ENCODE measurements around the gene GABRG2. TPM values are rescaled to one million over a fixed set of nuclear protein-coding genes. Genes with fewer than 3 reads are reported as not detected.

The GABRG2 gene
- total RNA-seq, 8 experiments from 2014 or later: 0.09 to 24.9 (median 12.2) TPM

GRCh38 chr5:162107591-162107990, 40.0 kb downstream of the GABRG2 start:
- H3K4me3 ChIP-seq: no peak overlapping the region
- H3K4me1 ChIP-seq (replicated peaks in 1 of 2): no peaks in the 10 kb centered on the region
- 0 to 100% (median 49%) methylated on average over 1 to 2 of the region's 2 CpGs; no CpG with 5 or more reads in 2 of the 10 experiments for WGBS, 10 experiments
- ATAC-seq (replicated peaks in 6 of 8): no peak
- no peak overlapping the region for H3K27ac ChIP-seq
- in situ Hi-C loops (cut with MboI; ENCODE audit: low pct_unique_long_range_greater_than_20kb in 2 of 9, low sequenced_read_pairs in 9 of 9, unreplicated experiment in 9 of 9): no loop called here

GRCh38 chr5:162119801-162120200, 52.2 kb downstream of the GABRG2 start:
- WGBS, 10 experiments: 0 to 100% (median 20%) methylated on average over 1 to 3 of the region's 3 CpGs; no CpG with 5 or more reads in 3 of the 10 experiments
- Histone ChIP-seq H3K27ac (no peak overlapping the region), H3K4me3 (no peak overlapping the region), H3K4me1 (replicated peaks in 1 of 2) (no peaks in the 10 kb centered on the region)
- in situ Hi-C loops (cut with MboI; ENCODE audit: low pct_unique_long_range_greater_than_20kb in 2 of 9, low sequenced_read_pairs in 9 of 9, unreplicated experiment in 9 of 9): no loop called here
- no peak for ATAC-seq (replicated peaks in 6 of 8)

GRCh38 chr5:162128117-162128516, 60.5 kb downstream of the GABRG2 start:
- Histone ChIP-seq H3K4me3 (no peak overlapping the region), H3K27ac (no peak overlapping the region), H3K4me1 (replicated peaks in 1 of 2) (no peaks in the 10 kb centered on the region)
- in situ Hi-C loops (cut with MboI; ENCODE audit: low pct_unique_long_range_greater_than_20kb in 2 of 9, low sequenced_read_pairs in 9 of 9, unreplicated experiment in 9 of 9): no loop called here
- ATAC-seq (replicated peaks in 6 of 8): peak in 1 of 8 experiments; percentile 68
- WGBS, 10 experiments: 0% methylated on average over 1 to 2 of the region's 2 CpGs; no CpG with 5 or more reads in 4 of the 10 experiments

- no peak overlapping the region for H3K27ac ChIP-seq
- no peak for ATAC-seq (replicated peaks in 6 of 8)
- in situ Hi-C loops (cut with MboI; ENCODE audit: low pct_unique_long_range_greater_than_20kb in 2 of 9, low sequenced_read_pairs in 9 of 9, unreplicated experiment in 9 of 9): no loop called here
- H3K4me3 ChIP-seq: no peak overlapping the region
- H3K4me1 ChIP-seq (replicated peaks in 1 of 2): no peaks in the 10 kb centered on the region
These were observed 64.8 kb downstream of the GABRG2 start for GRCh38 chr5:162132348-162132747.

- 9 to 100% (median 83%) methylated on average over 1 to 3 of the region's 3 CpGs; no CpG with 5 or more reads in 1 of the 10 experiments for WGBS, 10 experiments
- in situ Hi-C loops (cut with MboI; ENCODE audit: low pct_unique_long_range_greater_than_20kb in 2 of 9, low sequenced_read_pairs in 9 of 9, unreplicated experiment in 9 of 9): no loop called here
- Histone ChIP-seq H3K4me1 (replicated peaks in 1 of 2) (no peaks in the 10 kb centered on the region), H3K4me3 (no peak overlapping the region), H3K27ac (no peak overlapping the region)
- no peak for ATAC-seq (replicated peaks in 6 of 8)
These were observed 71.6 kb downstream of the GABRG2 start for GRCh38 chr5:162139190-162139589.

GRCh38 chr5:162154242-162154641, 86.7 kb downstream of the GABRG2 start:
- H3K4me1 ChIP-seq (replicated peaks in 1 of 2): no peaks in the 10 kb centered on the region
- ATAC-seq (replicated peaks in 6 of 8): no peak
- in situ Hi-C loops (cut with MboI; ENCODE audit: low pct_unique_long_range_greater_than_20kb in 2 of 9, low sequenced_read_pairs in 9 of 9, unreplicated experiment in 9 of 9): no loop called here
- 13 to 100% (median 100%) methylated on average over 1 of the region's 1 CpG; no CpG with 5 or more reads in 1 of the 10 experiments for WGBS, 10 experiments
- no peak overlapping the region for H3K27ac ChIP-seq
- no peak overlapping the region for H3K4me3 ChIP-seq

GRCh38 chr5:162160401-162160800, 92.8 kb downstream of the GABRG2 start:
- H3K4me3 ChIP-seq: no peak overlapping the region
- H3K4me1 ChIP-seq (replicated peaks in 1 of 2): no peaks in the 10 kb centered on the region
- H3K27ac ChIP-seq: no peak overlapping the region
- WGBS, 10 experiments: 0 to 82% (median 60%) methylated on average over 1 to 2 of the region's 2 CpGs; no CpG with 5 or more reads in 3 of the 10 experiments
- in situ Hi-C loops (cut with MboI; ENCODE audit: low pct_unique_long_range_greater_than_20kb in 2 of 9, low sequenced_read_pairs in 9 of 9, unreplicated experiment in 9 of 9): no loop called here
- ATAC-seq (replicated peaks in 6 of 8): no peak

- Histone ChIP-seq H3K27ac (no peak overlapping the region), H3K4me1 (replicated peaks in 1 of 2) (no peaks in the 10 kb centered on the region), H3K4me3 (no peak overlapping the region)
- ATAC-seq (replicated peaks in 6 of 8): no peak
- 0 to 83% (median 54%) methylated on average over 1 to 5 of the region's 6 CpGs for WGBS, 10 experiments
- in situ Hi-C loops (cut with MboI; ENCODE audit: low pct_unique_long_range_greater_than_20kb in 2 of 9, low sequenced_read_pairs in 9 of 9, unreplicated experiment in 9 of 9): no loop called here
These were observed 96.1 kb downstream of the GABRG2 start for GRCh38 chr5:162163663-162164062.

- Histone ChIP-seq H3K4me3 (no peak overlapping the region), H3K27ac (peak overlapping the region in 1 of 2 donors; percentile 56), H3K4me1 (replicated peaks in 1 of 2) (peaks cover 4 to 7% of the 10 kb centered on the region in 2 donors)
- 24 to 89% (median 75%) methylated on average over 3 to 6 of the region's 6 CpGs for WGBS, 10 experiments
- peak in 5 of 8 experiments; percentile 55 to 98 (median 84) for ATAC-seq (replicated peaks in 6 of 8)
- in situ Hi-C loops (cut with MboI; ENCODE audit: low pct_unique_long_range_greater_than_20kb in 2 of 9, low sequenced_read_pairs in 9 of 9, unreplicated experiment in 9 of 9): no loop called here
These were observed 106.9 kb downstream of the GABRG2 start for GRCh38 chr5:162174358-162174974.

- no peaks in the 10 kb centered on the region for H3K4me1 ChIP-seq (replicated peaks in 1 of 2)
- in situ Hi-C loops (cut with MboI; ENCODE audit: low pct_unique_long_range_greater_than_20kb in 2 of 9, low sequenced_read_pairs in 9 of 9, unreplicated experiment in 9 of 9): no loop called here
These were observed 119.8 kb downstream of the GABRG2 start for GRCh38 chr5:162187371-162187770.

GRCh38 chr5:162189719-162190118, 122.1 kb downstream of the GABRG2 start:
- no peak for ATAC-seq (replicated peaks in 6 of 8)
- H3K27ac ChIP-seq: no peak overlapping the region
- WGBS, 10 experiments: 0 to 100% (median 91%) methylated on average over 1 to 4 of the region's 5 CpGs; no CpG with 5 or more reads in 3 of the 10 experiments
- no peaks in the 10 kb centered on the region for H3K4me1 ChIP-seq (replicated peaks in 1 of 2)
- in situ Hi-C loops (cut with MboI; ENCODE audit: low pct_unique_long_range_greater_than_20kb in 2 of 9, low sequenced_read_pairs in 9 of 9, unreplicated experiment in 9 of 9): no loop called here
- H3K4me3 ChIP-seq: no peak overlapping the region

More at GRCh38 chr5:162187371-162187770, 119.8 kb downstream of the GABRG2 start:
- no peak overlapping the region for H3K27ac ChIP-seq
- 0 to 100% (median 47%) methylated on average over 1 of the region's 1 CpG; no CpG with 5 or more reads in 2 of the 10 experiments for WGBS, 10 experiments
- H3K4me3 ChIP-seq: no peak overlapping the region
- no peak for ATAC-seq (replicated peaks in 6 of 8)

- ATAC-seq (replicated peaks in 6 of 8): no peak
- 0 to 94% (median 70%) methylated on average over 1 to 6 of the region's 6 CpGs; no CpG with 5 or more reads in 2 of the 10 experiments for WGBS, 10 experiments
- in situ Hi-C loops (cut with MboI; ENCODE audit: low pct_unique_long_range_greater_than_20kb in 2 of 9, low sequenced_read_pairs in 9 of 9, unreplicated experiment in 9 of 9): no loop called here
- Histone ChIP-seq H3K4me3 (no peak overlapping the region), H3K27ac (no peak overlapping the region), H3K4me1 (replicated peaks in 1 of 2) (no peaks in the 10 kb centered on the region)
These were observed 125.4 kb downstream of the GABRG2 start for GRCh38 chr5:162193012-162193411.

- no peak overlapping the region for H3K4me3 ChIP-seq
- in situ Hi-C loops (cut with MboI; ENCODE audit: low pct_unique_long_range_greater_than_20kb in 2 of 9, low sequenced_read_pairs in 9 of 9, unreplicated experiment in 9 of 9): no loop called here
- ATAC-seq (replicated peaks in 6 of 8): no peak
- WGBS, 10 experiments: 0 to 100% (median 41%) methylated on average over 1 of the region's 1 CpG; no CpG with 5 or more reads in 4 of the 10 experiments
- no peak overlapping the region for H3K27ac ChIP-seq
- no peaks in the 10 kb centered on the region for H3K4me1 ChIP-seq (replicated peaks in 1 of 2)
These were observed 128.8 kb downstream of the GABRG2 start for GRCh38 chr5:162196351-162196750.
